Colonic mucosa (tissue), 4 donors: ENCODE measurements around the gene LRRC18. TPM values are rescaled to one million over a fixed set of nuclear protein-coding genes. Genes with fewer than 3 reads are reported as not detected.

Experiments
- DNase-seq: peaks from one replicate; pipeline ENCODE4 v3.0.0-alpha.2; 2020
- H3K27ac ChIP-seq: fragments of 200-600 bp; one replicate; pipeline ENCODE4 v1.8.0; 2021
- H3K27me3 ChIP-seq: fragments of 200-600 bp; one replicate; pipeline ENCODE4 v1.8.0; 2021
- H3K36me3 ChIP-seq: fragments of 200-600 bp; one replicate; pipeline ENCODE4 v1.8.0; 2021
- H3K4me1 ChIP-seq: fragments of 200-600 bp; one replicate; pipeline ENCODE4 v1.8.0; 2021; ENCODE audit warnings: mild to moderate bottlenecking
- H3K4me3 ChIP-seq: fragments of 200-600 bp; one replicate; pipeline ENCODE4 v1.8.0; 2021
- H3K9ac ChIP-seq, 2 donors: one replicate each; pipeline ENCODE4 v1.7.0; 2013; ENCODE audit warnings: control low read depth in 2 of 2, low read depth in 2 of 2, low read length in 2 of 2
- H3K9me3 ChIP-seq: fragments of 200-600 bp; one replicate; pipeline ENCODE4 v1.8.0; 2021
- intact Hi-C: fragments of 100-400 bp; cut with DNase I; formaldehyde crosslinking; loops from one replicate; pipeline ENCODE4 v1.14.1; 2022
- total RNA-seq, 2 donors: library from RNA; stranded (reverse); fragmentation: NEBNext Ultra II Directional in 1 of 2; extraction: Animal tissue kit (Norgen Biotek cat#: 25700) in 1 of 2; gene quantifications; one replicate each; pipeline ENCODE4 v1.2.1, GENCODE V29; 2021
- TF ChIP-seq, protein P1 (sequence below): fragments of 200-600 bp; IDR thresholded peaks from one replicate; pipeline ENCODE4 v1.8.0; 2022; ENCODE audit warnings: antibody characterized with exemption, mild to moderate bottlenecking
- donor health status: healthy.
- donor health status: DM: no; HTN: no; CAD: no.
- donor health status: DM: no; HTN: no; CAD: no.

LRRC18 gene
- total RNA-seq, 2 donors from 2014 or later: not detected

DNA sequence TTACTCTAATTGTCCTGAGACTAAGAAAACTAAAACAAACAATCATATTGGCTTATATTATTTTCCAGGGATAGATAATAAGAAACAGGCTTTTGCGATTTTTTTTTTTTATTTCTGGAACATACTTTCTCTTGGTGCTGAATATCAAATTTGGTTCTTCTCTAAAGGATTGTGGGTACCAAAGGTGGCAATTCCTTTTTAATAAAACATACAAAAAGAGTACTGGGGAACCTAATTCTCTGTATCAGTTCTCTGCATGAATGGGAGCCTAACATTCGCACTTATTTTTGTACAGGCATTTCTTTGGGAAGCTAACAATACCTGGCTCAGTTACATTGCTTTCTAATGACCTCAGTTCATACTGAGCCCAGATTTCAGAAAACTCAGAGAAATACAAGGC is 32.8 kb downstream of the LRRC18 start:
- TF ChIP-seq, protein P1, sequence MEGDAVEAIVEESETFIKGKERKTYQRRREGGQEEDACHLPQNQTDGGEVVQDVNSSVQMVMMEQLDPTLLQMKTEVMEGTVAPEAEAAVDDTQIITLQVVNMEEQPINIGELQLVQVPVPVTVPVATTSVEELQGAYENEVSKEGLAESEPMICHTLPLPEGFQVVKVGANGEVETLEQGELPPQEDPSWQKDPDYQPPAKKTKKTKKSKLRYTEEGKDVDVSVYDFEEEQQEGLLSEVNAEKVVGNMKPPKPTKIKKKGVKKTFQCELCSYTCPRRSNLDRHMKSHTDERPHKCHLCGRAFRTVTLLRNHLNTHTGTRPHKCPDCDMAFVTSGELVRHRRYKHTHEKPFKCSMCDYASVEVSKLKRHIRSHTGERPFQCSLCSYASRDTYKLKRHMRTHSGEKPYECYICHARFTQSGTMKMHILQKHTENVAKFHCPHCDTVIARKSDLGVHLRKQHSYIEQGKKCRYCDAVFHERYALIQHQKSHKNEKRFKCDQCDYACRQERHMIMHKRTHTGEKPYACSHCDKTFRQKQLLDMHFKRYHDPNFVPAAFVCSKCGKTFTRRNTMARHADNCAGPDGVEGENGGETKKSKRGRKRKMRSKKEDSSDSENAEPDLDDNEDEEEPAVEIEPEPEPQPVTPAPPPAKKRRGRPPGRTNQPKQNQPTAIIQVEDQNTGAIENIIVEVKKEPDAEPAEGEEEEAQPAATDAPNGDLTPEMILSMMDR: no peak
- H3K4me3 ChIP-seq: no peak overlapping the region
- H3K27me3 ChIP-seq: no peaks in the 10 kb centered on the region
- no peak for DNase-seq
- no peaks in the 10 kb centered on the region for H3K9me3 ChIP-seq
- no peaks in the 10 kb centered on the region for H3K36me3 ChIP-seq
- intact Hi-C loops: no loop called here
- H3K27ac ChIP-seq: no peak overlapping the region
- no peaks in the 10 kb centered on the region for H3K4me1 ChIP-seq
- H3K9ac ChIP-seq: no peak overlapping the region

DNA sequence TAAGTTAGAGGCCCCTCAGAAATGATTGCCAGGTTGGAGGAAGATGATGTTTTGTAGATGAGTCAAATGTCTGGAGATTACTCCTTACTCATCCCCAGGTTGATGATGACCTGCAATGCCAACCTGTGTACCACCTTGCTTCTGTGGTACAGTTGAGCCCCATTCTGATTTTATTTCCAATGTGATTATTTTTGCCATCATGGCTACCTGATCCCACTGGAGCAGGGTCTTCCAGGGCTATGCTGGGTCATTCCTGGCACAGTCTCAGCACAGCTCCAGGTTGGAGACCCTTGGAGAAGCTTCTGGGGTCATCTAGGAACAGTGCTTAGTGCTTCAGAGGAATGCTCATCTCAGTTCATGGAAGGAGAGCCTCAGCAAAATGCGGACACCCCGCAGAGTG is 34.3 kb downstream of the LRRC18 start:
- Histone ChIP-seq H3K27ac (no peak overlapping the region), H3K4me1 (no peaks in the 10 kb centered on the region), H3K9ac (no peak overlapping the region), H3K9me3 (no peaks in the 10 kb centered on the region), H3K4me3 (no peak overlapping the region), H3K27me3 (no peaks in the 10 kb centered on the region), H3K36me3 (no peaks in the 10 kb centered on the region)
- no peak for DNase-seq
- intact Hi-C loops: no loop called here
- TF ChIP-seq, protein P1: no peak

DNA sequence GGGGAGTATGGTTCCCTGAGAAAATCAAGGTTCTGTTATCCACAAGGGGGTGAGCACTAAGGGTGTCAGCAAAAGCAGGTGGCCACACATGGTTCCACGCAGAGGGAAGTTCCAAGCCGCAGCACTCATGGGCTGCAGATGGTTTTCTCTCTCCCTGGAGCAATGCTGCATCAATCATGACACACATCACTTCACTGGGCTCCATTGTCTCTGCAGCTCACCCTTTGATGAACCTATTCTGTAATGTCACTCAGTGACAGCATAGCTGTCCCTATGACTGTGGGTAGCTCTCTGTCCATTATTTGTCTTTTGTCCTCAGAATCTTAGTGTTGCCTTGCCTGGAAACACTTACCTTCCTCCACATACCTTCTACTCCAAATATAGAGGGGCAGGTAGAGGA is 34.8 kb downstream of the LRRC18 start:
- DNase-seq: no peak
- no peaks in the 10 kb centered on the region for H3K27me3 ChIP-seq

DNA sequence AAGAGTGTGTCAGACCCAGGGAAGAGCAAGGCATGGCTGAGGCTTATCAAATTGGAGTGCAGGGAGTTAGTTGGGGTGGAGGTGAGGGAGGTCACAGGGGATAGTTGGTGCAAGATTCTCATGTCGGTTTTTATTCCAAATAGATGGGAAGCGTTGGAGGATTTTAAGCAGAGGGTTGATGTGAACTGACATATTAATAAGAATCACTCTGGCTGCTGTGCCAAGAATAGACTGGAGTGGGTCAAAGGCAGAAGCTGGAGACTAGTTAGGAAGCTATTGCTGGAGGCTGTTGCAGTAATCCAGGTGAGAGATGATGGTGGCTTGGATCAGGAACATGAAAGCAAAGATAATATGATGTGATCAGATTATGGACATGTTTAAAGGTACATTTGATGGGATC is 36.5 kb downstream of the LRRC18 start:
- intact Hi-C loops: no loop called here

More for the DNA sequence above, 34.8 kb downstream of the LRRC18 start:
- H3K9ac ChIP-seq: no peak overlapping the region
- no peaks in the 10 kb centered on the region for H3K36me3 ChIP-seq
- TF ChIP-seq, protein P1: no peak
- intact Hi-C loops: no loop called here
- H3K4me1 ChIP-seq: no peaks in the 10 kb centered on the region
- H3K4me3 ChIP-seq: no peak overlapping the region
- H3K9me3 ChIP-seq: no peaks in the 10 kb centered on the region
- no peak overlapping the region for H3K27ac ChIP-seq

DNA sequence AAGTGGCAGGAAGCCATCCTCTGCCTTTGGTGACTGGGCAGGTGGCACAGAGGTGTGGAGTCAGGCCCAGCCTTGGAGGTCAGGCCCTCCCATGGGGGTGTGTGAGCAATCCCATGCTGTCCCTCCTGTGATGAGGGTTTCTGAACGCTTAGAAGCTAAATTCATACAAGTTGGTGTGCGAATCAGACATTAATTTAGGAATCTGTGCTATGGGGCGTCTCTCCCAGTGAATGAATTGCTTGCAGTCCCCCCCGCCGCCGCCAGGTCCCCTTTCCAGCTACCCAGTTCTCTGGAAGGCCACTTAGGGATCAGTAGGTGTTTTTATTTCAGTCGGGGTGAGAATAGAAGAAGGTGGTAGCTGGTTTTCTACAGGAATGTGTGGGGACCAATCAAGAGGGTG is 37.5 kb downstream of the LRRC18 start:
- Histone ChIP-seq H3K9me3 (no peaks in the 10 kb centered on the region), H3K36me3 (no peaks in the 10 kb centered on the region), H3K27ac (no peak overlapping the region), H3K4me3 (no peak overlapping the region), H3K4me1 (no peaks in the 10 kb centered on the region), H3K27me3 (no peaks in the 10 kb centered on the region), H3K9ac (peak overlapping the region in 1 of 2 donors; percentile 12)
- intact Hi-C loops: no loop called here
- no peak for DNase-seq
- TF ChIP-seq, protein P1: no peak

More for the DNA sequence above, 36.5 kb downstream of the LRRC18 start:
- H3K9me3 ChIP-seq: no peaks in the 10 kb centered on the region
- H3K36me3 ChIP-seq: no peaks in the 10 kb centered on the region
- no peak overlapping the region for H3K9ac ChIP-seq
- H3K27ac ChIP-seq: no peak overlapping the region
- no peak overlapping the region for H3K4me3 ChIP-seq
- DNase-seq: no peak
- H3K27me3 ChIP-seq: no peaks in the 10 kb centered on the region
- no peaks in the 10 kb centered on the region for H3K4me1 ChIP-seq
- TF ChIP-seq, protein P1: no peak

DNA sequence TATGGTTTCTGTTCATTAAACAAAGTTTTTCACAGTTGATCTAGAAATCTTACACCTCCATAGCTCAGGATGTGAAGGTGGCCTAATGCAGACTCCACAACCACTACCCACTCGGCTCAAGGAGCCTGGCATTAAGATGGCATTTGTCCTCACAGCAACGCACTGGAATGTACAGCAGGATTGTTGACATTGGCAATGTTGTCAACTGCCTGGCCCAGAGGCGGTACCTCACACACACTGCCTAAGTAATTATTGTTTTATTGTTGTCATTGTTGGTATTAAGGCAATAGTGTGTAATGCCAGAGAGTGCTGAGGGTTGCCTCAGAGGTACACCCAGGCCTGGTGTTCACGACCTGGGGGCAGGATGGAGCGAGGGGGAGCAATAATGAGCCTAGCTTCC is 38.3 kb downstream of the LRRC18 start:
- Histone ChIP-seq H3K27me3 (no peaks in the 10 kb centered on the region), H3K9me3 (no peaks in the 10 kb centered on the region), H3K27ac (no peak overlapping the region), H3K36me3 (no peaks in the 10 kb centered on the region), H3K9ac (no peak overlapping the region), H3K4me1 (no peaks in the 10 kb centered on the region), H3K4me3 (no peak overlapping the region)
- TF ChIP-seq, protein P1: no peak
- intact Hi-C loops: no loop called here
- no peak for DNase-seq
